Fibroblast of lung (primary cell): ENCODE data around the gene LRRC49. TPM values are rescaled to one million over a fixed set of nuclear protein-coding genes. Genes with fewer than 3 reads are reported as not detected.

Experiments
- DNase-seq, 2 donors: peaks; one replicate each; pipeline versions ENCODE4 v3.0.0 to v3.0.0-alpha.2; 2010; ENCODE audit warnings: low read depth in 2 of 2
- H2AFZ ChIP-seq: 2 replicates; pipeline ENCODE4 v1.5.1; 2012; ENCODE audit warnings: low read length, control low read depth, inconsistent platforms
- H3K27ac ChIP-seq: 2 replicates; pipeline ENCODE4 v1.5.1; 2011; ENCODE audit warnings: low read length, control low read depth; ENCODE audit not compliant: insufficient read depth
- H3K27me3 ChIP-seq: 2 replicates; pipeline ENCODE4 v1.5.1; 2011; ENCODE audit warnings: mild to moderate bottlenecking, low read length; ENCODE audit not compliant: control insufficient read depth, insufficient read depth
- H3K36me3 ChIP-seq: 2 replicates; pipeline ENCODE4 v1.5.1; 2011; ENCODE audit warnings: low read length; ENCODE audit not compliant: control insufficient read depth, insufficient read depth
- H3K4me1 ChIP-seq: 2 replicates; pipeline ENCODE4 v1.5.1; 2011; ENCODE audit warnings: low read length; ENCODE audit not compliant: control insufficient read depth, insufficient read depth; ENCODE audit errors: extremely low read depth
- H3K4me2 ChIP-seq: 2 replicates; pipeline ENCODE4 v1.5.1; 2011; ENCODE audit warnings: low read length, control low read depth; ENCODE audit not compliant: insufficient read depth; ENCODE audit errors: extremely low read depth
- H3K4me3 ChIP-seq, 4 experiments: fragments of 200-600 bp in 1 of 4; sonication (generic) in 1 of 4; replicated peaks in 1 of 4; 2 replicates each; pipeline ENCODE4 v1.5.1; 2011 to 2016; ENCODE audit warnings: low read length in 4 of 4, low read depth in 3 of 4, mild to moderate bottlenecking in 3 of 4, control low read depth in 2 of 4, inconsistent platforms in 1 of 4, mixed read lengths in 1 of 4; ENCODE audit not compliant: insufficient read depth in 1 of 4; ENCODE audit errors: control extremely low read depth in 1 of 4
- H3K79me2 ChIP-seq: 2 replicates; pipeline ENCODE4 v1.5.1; 2012; ENCODE audit warnings: mild to moderate bottlenecking, low read length, inconsistent platforms; ENCODE audit not compliant: control insufficient read depth, insufficient read depth
- H3K9ac ChIP-seq: 2 replicates; pipeline ENCODE4 v1.5.1; 2011; ENCODE audit warnings: mild to moderate bottlenecking, low read length, control low read depth; ENCODE audit not compliant: insufficient read depth
- H3K9me3 ChIP-seq: 2 replicates; pipeline ENCODE4 v1.5.1; 2012; ENCODE audit warnings: low read depth, low read length; ENCODE audit not compliant: control insufficient read depth, insufficient read depth
- H4K20me1 ChIP-seq: 2 replicates; pipeline ENCODE4 v1.5.1; 2011; ENCODE audit warnings: low read length; ENCODE audit not compliant: control insufficient read depth, insufficient read depth; ENCODE audit errors: extremely low read depth
- CTCF ChIP-seq, 2 donors: IDR thresholded peaks in 1 of 2; conservative IDR thresholded peaks in 1 of 2; 1 replicate in 1 of 2; 2 replicates in 1 of 2; pipeline ENCODE4 v1.5.1; 2011 to 2012; ENCODE audit warnings: low read length in 2 of 2, control low read depth in 1 of 2, inconsistent platforms in 1 of 2, low read depth in 1 of 2, mild to moderate bottlenecking in 1 of 2
- EZH2 ChIP-seq: IDR thresholded peaks from 2 replicates; pipeline ENCODE4 v1.5.1; 2012; ENCODE audit warnings: low read length, control low read depth, mild to moderate bottlenecking; ENCODE audit errors: missing control alignments
- polyA plus RNA-seq, 2 donors: library from polyadenylated mRNA; depleted of rRNA in 1 of 2; stranded (reverse) in 1 of 2; unstranded in 1 of 2; fragments of >200 nt; gene quantifications; 2 replicates each; pipeline ENCODE4 v1.2.1, GENCODE V29; 2011 to 2012; ENCODE audit warnings: missing spikeins in 1 of 2
- total RNA-seq: library from RNA; depleted of rRNA; stranded (reverse); fragments of >200 nt; gene quantifications from 2 replicates; pipeline ENCODE4 v1.2.1, GENCODE V29; 2014

Gene LRRC49
- total and polyA plus RNA-seq, 2 donors (not counting 1 experiment from before 2014, with no cell fraction given) = 10.0 to 31.5 TPM

- Histone ChIP-seq H3K27ac (no peak overlapping the region), H3K27me3 (no peaks in the 10 kb centered on the region), H4K20me1 (no peaks in the 10 kb centered on the region), H3K9me3 (no peaks in the 10 kb centered on the region), H3K9ac (no peak overlapping the region), H2AFZ (no peak overlapping the region), H3K4me2 (no peak overlapping the region), H3K4me3 (no peak overlapping the region), H3K79me2 (no peaks in the 10 kb centered on the region), H3K4me1 (no peaks in the 10 kb centered on the region), H3K36me3 (no peaks in the 10 kb centered on the region)
- no peak for DNase-seq
- TF ChIP-seq EZH2 (no peak), CTCF (conservative IDR thresholded peaks at IDR 0.05 in 1 of 2, IDR thresholded peaks at IDR 0.05 in 1 of 2; ENCODE audit: low read depth in 1 of 2, low read length in 2 of 2) (peak in 1 of 2 donors; percentile 28)
Measured at GRCh38 chr15:70907784-70908471, 15.3 kb downstream of the LRRC49 start.

DNA sequence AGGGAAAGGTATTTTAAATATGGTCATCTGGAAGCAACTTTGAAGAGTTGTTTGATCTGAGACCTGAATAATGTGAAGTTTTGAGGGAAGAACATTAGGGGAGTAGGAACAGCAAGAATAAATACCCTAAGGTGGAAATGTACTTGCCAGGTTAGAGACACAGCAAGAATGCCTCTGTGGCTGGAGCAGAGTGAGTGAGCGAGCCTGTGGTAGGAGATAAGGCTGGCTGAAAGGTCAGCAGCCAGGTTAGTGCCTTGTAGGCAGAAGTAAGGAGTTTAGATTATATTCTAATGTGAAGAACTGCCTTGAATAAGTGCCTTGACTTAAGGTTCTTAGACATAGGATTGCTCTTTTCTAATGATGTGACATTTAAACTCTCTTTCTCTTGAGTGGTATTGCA lies 18.3 kb downstream of the LRRC49 start:
- Histone ChIP-seq H3K9me3 (no peaks in the 10 kb centered on the region), H3K36me3 (no peaks in the 10 kb centered on the region)

GRCh38 chr15:70912187-70912586 lies 19.6 kb downstream of the LRRC49 start:
- Histone ChIP-seq H3K9me3 (no peaks in the 10 kb centered on the region), H3K27ac (no peak overlapping the region), H3K4me2 (no peak overlapping the region), H3K27me3 (no peaks in the 10 kb centered on the region), H3K4me3 (no peak overlapping the region), H3K4me1 (no peaks in the 10 kb centered on the region), H3K79me2 (no peaks in the 10 kb centered on the region), H3K36me3 (no peaks in the 10 kb centered on the region), H4K20me1 (no peaks in the 10 kb centered on the region), H2AFZ (no peak overlapping the region), H3K9ac (no peak overlapping the region)
- TF ChIP-seq CTCF (conservative IDR thresholded peaks at IDR 0.05 in 1 of 2, IDR thresholded peaks at IDR 0.05 in 1 of 2; ENCODE audit: low read depth in 1 of 2, low read length in 2 of 2) = no peak
- TF ChIP-seq EZH2 = no peak
- no peak for DNase-seq

More for the DNA sequence above, 18.3 kb downstream of the LRRC49 start:
- H2AFZ ChIP-seq = no peak overlapping the region
- no peak overlapping the region for H3K9ac ChIP-seq
- DNase-seq = peak in 1 of 2 donors; percentile 18
- H3K4me3 ChIP-seq = no peak overlapping the region
- H3K79me2 ChIP-seq = no peaks in the 10 kb centered on the region
- no peak overlapping the region for H3K4me2 ChIP-seq
- no peak for TF ChIP-seq EZH2
- H3K4me1 ChIP-seq = no peaks in the 10 kb centered on the region
- no peaks in the 10 kb centered on the region for H4K20me1 ChIP-seq
- no peak overlapping the region for H3K27ac ChIP-seq
- H3K27me3 ChIP-seq = no peaks in the 10 kb centered on the region
